Hepatocyte (in vitro differentiated cells): ENCODE results near the gene CA12.

Experiments used
- CTCF ChIP-seq: fragments of 200-600 bp; sonication (generic); IDR thresholded peaks from 2 replicates; pipeline ENCODE4 v1.5.1; 2016; ENCODE audit warnings: antibody characterized with exemption, mild to moderate bottlenecking; ENCODE audit not compliant: poor library complexity
- EZH2 ChIP-seq: fragments of 200-600 bp; sonication (generic); IDR thresholded peaks from 2 replicates; pipeline ENCODE4 v1.6.1; 2016; ENCODE audit warnings: antibody characterized with exemption, mild to moderate bottlenecking, borderline replicate concordance

- TF ChIP-seq EZH2 (no peak), CTCF (no peak)
Observed at GRCh38 chr15:63324770-63325169, 56.9 kb downstream of the CA12 start.
